HepG2 (cell line): ENCODE results near the gene FAM169A. TPM values are rescaled to one million over a fixed set of nuclear protein-coding genes. Genes with fewer than 3 reads are reported as not detected.

Source experiments
- AGO2 ChIP-seq: fragments of 200-400 bp; formaldehyde crosslinking; optimal IDR thresholded peaks from 2 replicates; pipeline ENCODE3; 2017; ENCODE audit warnings: mild to moderate bottlenecking, low read depth, low read length, moderate library complexity
- ATF7 ChIP-seq, 2 experiments: fragments of 450-650 bp in 1 of 2; sonication (generic) in 1 of 2; formaldehyde crosslinking in 1 of 2; IDR thresholded peaks; 2 replicates each; pipeline versions ENCODE4 v1.4.0 to v1.6.1; 2016 to 2020; ENCODE audit warnings: antibody characterized with exemption in 1 of 2, mild to moderate bottlenecking in 1 of 2, missing genetic modification reagents in 1 of 2
- DNMT1 ChIP-seq: sonication (generic); formaldehyde crosslinking; IDR thresholded peaks from 2 replicates; pipeline ENCODE4 v1.5.1; 2020; ENCODE audit warnings: mild to moderate bottlenecking, missing genetic modification reagents
- HNRNPLL ChIP-seq: fragments of 200-400 bp; formaldehyde crosslinking; IDR thresholded peaks from 2 replicates; pipeline ENCODE4 v1.6.1; 2017; ENCODE audit warnings: mild to moderate bottlenecking, low read depth, low read length; ENCODE audit not compliant: poor library complexity, severe bottlenecking
- HOXA3 ChIP-seq: sonication (generic); formaldehyde crosslinking; IDR thresholded peaks from 2 replicates; pipeline ENCODE4 v1.5.0; 2020; ENCODE audit warnings: missing genetic modification reagents
- KAT7 ChIP-seq: IDR thresholded peaks from 2 replicates; pipeline ENCODE4 v1.6.1; 2018; ENCODE audit warnings: borderline replicate concordance, missing compliant biosample characterization
- KMT2B ChIP-seq: IDR thresholded peaks from 2 replicates; pipeline ENCODE4 v1.6.1; 2016; ENCODE audit warnings: missing genetic modification reagents, missing compliant biosample characterization
- MAZ ChIP-seq, 2 experiments: sonication (generic) in 1 of 2; formaldehyde crosslinking in 1 of 2; IDR thresholded peaks; 2 replicates each; pipeline versions ENCODE4 v1.5.0 to v1.6.1; 2012 to 2020; ENCODE audit warnings: low read depth in 2 of 2, mild to moderate bottlenecking in 2 of 2, borderline replicate concordance in 1 of 2, improper control_type of control experiment in 1 of 2, low read length in 1 of 2, missing genetic modification reagents in 1 of 2, moderate library complexity in 1 of 2
- MED13 ChIP-seq: sonication (generic); formaldehyde crosslinking; IDR thresholded peaks from 2 replicates; pipeline ENCODE4 v1.5.0; 2020; ENCODE audit warnings: missing genetic modification reagents
- POLR2A ChIP-seq, 2 experiments: IDR thresholded peaks; 2 replicates each; pipeline ENCODE4 v1.6.1; 2011; ENCODE audit warnings: low read depth in 2 of 2, low read length in 2 of 2, mild to moderate bottlenecking in 1 of 2, moderate library complexity in 1 of 2; ENCODE audit not compliant: insufficient read depth in 1 of 2
- RBFOX2 ChIP-seq: fragments of 200-400 bp; formaldehyde crosslinking; IDR thresholded peaks from 2 replicates; pipeline ENCODE4 v1.6.1; 2017; ENCODE audit warnings: low read depth, mild to moderate bottlenecking, low read length
- TOE1 ChIP-seq: sonication (generic); formaldehyde crosslinking; IDR thresholded peaks from 2 replicates; pipeline ENCODE4 v1.4.0; 2020; ENCODE audit warnings: mild to moderate bottlenecking, missing genetic modification reagents
- TOPORS ChIP-seq: sonication (generic); formaldehyde crosslinking; IDR thresholded peaks from 2 replicates; pipeline ENCODE4 v1.8.0; 2023; ENCODE audit warnings: mild to moderate bottlenecking, missing genetic modification reagents
- YEATS4 ChIP-seq: sonication (generic); formaldehyde crosslinking; IDR thresholded peaks from 2 replicates; pipeline ENCODE4 v1.4.0; 2020; ENCODE audit warnings: missing genetic modification reagents, borderline replicate concordance
- ZC3H13 ChIP-seq: sonication (generic); formaldehyde crosslinking; IDR thresholded peaks from 2 replicates; pipeline ENCODE4 v1.8.1; 2023; ENCODE audit warnings: mild to moderate bottlenecking, missing genetic modification reagents, moderate library complexity
- ZEB1 ChIP-seq: IDR thresholded peaks from 2 replicates; pipeline ENCODE4 v1.6.1; 2012; ENCODE audit warnings: mild to moderate bottlenecking, low read depth, inconsistent platforms; ENCODE audit not compliant: insufficient replicate concordance
- ZFP37 ChIP-seq: sonication (generic); formaldehyde crosslinking; IDR thresholded peaks from 2 replicates; pipeline ENCODE4 v1.4.0; 2020; ENCODE audit warnings: missing genetic modification reagents, borderline replicate concordance
- ZFP82 ChIP-seq: sonication (generic); formaldehyde crosslinking; IDR thresholded peaks from 2 replicates; pipeline ENCODE4 v1.5.1; 2020; ENCODE audit warnings: mild to moderate bottlenecking, missing genetic modification reagents, borderline replicate concordance
- ZNF30 ChIP-seq: sonication (generic); formaldehyde crosslinking; IDR thresholded peaks from 2 replicates; pipeline ENCODE4 v1.5.0; 2020; ENCODE audit warnings: mild to moderate bottlenecking, missing genetic modification reagents
- ZNF432 ChIP-seq: sonication (generic); formaldehyde crosslinking; IDR thresholded peaks from 2 replicates; pipeline ENCODE4 v1.5.0; 2020; ENCODE audit warnings: missing genetic modification reagents, mild to moderate bottlenecking, borderline replicate concordance
- ZNF563 ChIP-seq: sonication (generic); formaldehyde crosslinking; IDR thresholded peaks from 2 replicates; pipeline ENCODE4 v1.8.0; 2022; ENCODE audit warnings: mild to moderate bottlenecking, moderate library complexity, missing genetic modification reagents
- polyA plus RNA-seq, 8 experiments: library from polyadenylated mRNA; depleted of rRNA in 3 of 8; stranded (reverse) in 7 of 8; unstranded in 1 of 8; fragments of >200 nt; fragmentation: Illumina TruSeq in 4 of 8; extraction: Trizol in 4 of 8; gene quantifications; 2 replicates each; pipeline versions ENCODE4 v1.2.1 to v1.2.3, GENCODE V29; 2011 to 2016; ENCODE audit warnings: low read depth in 4 of 8, missing spikeins in 1 of 8, mixed read lengths in 1 of 8; ENCODE audit not compliant: insufficient read depth in 1 of 8
- total RNA-seq, 5 experiments: library from RNA; depleted of rRNA; stranded (reverse); fragments of >200 nt; fragmentation: Illumina TruSeq; extraction: Trizol; gene quantifications; 2 replicates each; pipeline ENCODE4 v1.2.3, GENCODE V29; 2016; ENCODE audit warnings: low read depth in 1 of 5
- TF ChIP-seq, protein P1 (sequence below): sonication (generic); formaldehyde crosslinking; IDR thresholded peaks from 2 replicates; pipeline ENCODE4 v1.4.0; 2020; ENCODE audit warnings: mild to moderate bottlenecking, missing genetic modification reagents, borderline replicate concordance
- TF ChIP-seq, protein P2 (sequence below): sonication (generic); formaldehyde crosslinking; conservative IDR thresholded peaks from 2 replicates; pipeline ENCODE4 v1.8.0; 2022; ENCODE audit warnings: mild to moderate bottlenecking, moderate library complexity, missing genetic modification reagents
- TF ChIP-seq, protein P3 (sequence below): sonication (generic); formaldehyde crosslinking; IDR thresholded peaks from 2 replicates; pipeline ENCODE4 v1.5.1; 2020; ENCODE audit warnings: mild to moderate bottlenecking, missing genetic modification reagents, moderate library complexity

Gene FAM169A
- total and polyA plus RNA-seq, 2 of the 13 experiments (the other 11 are each of a cell fraction or from before 2014, with no cell fraction given) = 21.1 to 110 TPM

DNA sequence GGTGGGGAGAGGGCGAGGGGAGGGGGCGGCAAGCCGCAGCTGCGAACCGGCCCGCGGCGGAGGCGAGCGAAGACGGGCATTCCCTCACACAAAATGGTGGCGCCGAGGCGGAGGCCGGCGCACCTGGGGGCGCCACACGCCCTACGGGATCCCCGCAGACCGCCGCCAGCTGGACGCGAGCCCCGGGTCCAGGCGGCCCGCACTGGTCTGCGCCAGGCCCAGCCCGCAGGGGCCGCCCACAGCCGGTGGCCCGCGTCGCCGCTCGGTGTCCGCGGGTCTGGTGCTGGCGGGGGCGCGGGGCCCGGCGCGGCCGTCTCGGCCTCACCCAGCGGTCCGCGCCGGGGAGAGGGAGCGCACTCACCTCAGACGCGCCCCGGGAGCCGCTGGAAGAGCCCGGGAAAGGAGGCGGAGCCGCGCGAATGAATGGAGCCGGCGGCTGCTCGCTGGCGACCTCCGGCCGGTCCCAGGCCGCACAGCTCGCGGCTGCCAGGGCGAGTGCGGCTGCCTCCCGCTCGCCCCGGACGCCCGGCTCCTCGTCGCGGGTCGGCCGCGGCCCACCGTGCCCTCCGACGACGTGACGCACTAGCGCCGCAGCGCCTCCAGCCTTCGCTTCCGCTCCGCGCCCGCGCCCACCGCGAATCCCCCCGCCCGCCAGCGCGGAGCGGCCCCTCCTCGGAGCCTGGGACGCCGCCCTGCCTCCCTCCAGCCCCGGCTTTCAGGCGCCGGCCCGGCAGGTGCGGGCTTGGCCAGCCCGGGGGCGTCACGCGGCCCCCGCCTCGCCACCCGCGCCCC, at the start of gene FAM169A (continued):
- TF ChIP-seq ZFP82 (CRISPR knock-in tag) (0 out of 2 replicates have a peak, but pooled peaks have one; percentile 56), ZNF432 (CRISPR knock-in tag) (no peak), ZC3H13 (CRISPR knock-in tag) (0 out of 2 replicates have a peak, but pooled peaks have one; percentile 32), HNRNPLL (no peak), MAZ (IDR thresholded peaks at IDR 0.05; ENCODE audit: borderline replicate concordance, low read depth, low read length) (no peak; the same call in 1 of the 2 replicates), MAZ (CRISPR knock-in tag; IDR thresholded peaks at IDR 0.05; ENCODE audit: low read depth) (no peak), POLR2A (IDR thresholded peaks at IDR 0.05; ENCODE audit: insufficient read depth in 1 of 2, low read depth in 2 of 2, low read length in 2 of 2) (peak in 1 of 2 experiments; percentile 54; a peak in 2 of 4 replicates), KAT7 (CRISPR knock-in tag) (peak; percentile 86; the same call in 1 of the 2 replicates), RBFOX2 (peak; percentile 95), TOPORS (CRISPR knock-in tag) (0 out of 2 replicates have a peak, but pooled peaks have one; percentile 14), ZNF563 (CRISPR knock-in tag) (peak; percentile 59; the same call in 1 of the 2 replicates), TOE1 (CRISPR knock-in tag) (no peak), KMT2B (CRISPR knock-in tag) (no peak; the same call in 1 of the 2 replicates), ZEB1 (peak; percentile 48), ZFP37 (no peak), YEATS4 (CRISPR knock-in tag) (peak; percentile 48; the same call in 1 of the 2 replicates), MED13 (CRISPR knock-in tag) (peak; percentile 62; the same call in 1 of the 2 replicates), DNMT1 (CRISPR knock-in tag) (0 out of 2 replicates have a peak, but pooled peaks have one; percentile 15), AGO2 (peak; percentile 46), ZNF30 (0 out of 2 replicates have a peak, but pooled peaks have one; percentile 34), HOXA3 (0 out of 2 replicates have a peak, but pooled peaks have one; percentile 5), ATF7 (IDR thresholded peaks at IDR 0.05) (no peak), ATF7 (CRISPR knock-in tag; IDR thresholded peaks at IDR 0.05) (no peak)
- TF ChIP-seq, protein P1, sequence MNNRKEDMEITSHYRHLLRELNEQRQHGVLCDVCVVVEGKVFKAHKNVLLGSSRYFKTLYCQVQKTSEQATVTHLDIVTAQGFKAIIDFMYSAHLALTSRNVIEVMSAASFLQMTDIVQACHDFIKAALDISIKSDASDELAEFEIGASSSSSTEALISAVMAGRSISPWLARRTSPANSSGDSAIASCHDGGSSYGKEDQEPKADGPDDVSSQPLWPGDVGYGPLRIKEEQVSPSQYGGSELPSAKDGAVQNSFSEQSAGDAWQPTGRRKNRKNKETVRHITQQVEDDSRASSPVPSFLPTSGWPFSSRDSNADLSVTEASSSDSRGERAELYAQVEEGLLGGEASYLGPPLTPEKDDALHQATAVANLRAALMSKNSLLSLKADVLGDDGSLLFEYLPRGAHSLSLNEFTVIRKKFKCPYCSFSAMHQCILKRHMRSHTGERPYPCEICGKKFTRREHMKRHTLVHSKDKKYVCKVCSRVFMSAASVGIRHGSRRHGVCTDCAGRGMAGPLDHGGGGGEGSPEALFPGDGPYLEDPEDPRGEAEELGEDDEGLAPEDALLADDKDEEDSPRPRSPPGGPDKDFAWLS (CRISPR knock-in tag) = no peak
- TF ChIP-seq, protein P2, sequence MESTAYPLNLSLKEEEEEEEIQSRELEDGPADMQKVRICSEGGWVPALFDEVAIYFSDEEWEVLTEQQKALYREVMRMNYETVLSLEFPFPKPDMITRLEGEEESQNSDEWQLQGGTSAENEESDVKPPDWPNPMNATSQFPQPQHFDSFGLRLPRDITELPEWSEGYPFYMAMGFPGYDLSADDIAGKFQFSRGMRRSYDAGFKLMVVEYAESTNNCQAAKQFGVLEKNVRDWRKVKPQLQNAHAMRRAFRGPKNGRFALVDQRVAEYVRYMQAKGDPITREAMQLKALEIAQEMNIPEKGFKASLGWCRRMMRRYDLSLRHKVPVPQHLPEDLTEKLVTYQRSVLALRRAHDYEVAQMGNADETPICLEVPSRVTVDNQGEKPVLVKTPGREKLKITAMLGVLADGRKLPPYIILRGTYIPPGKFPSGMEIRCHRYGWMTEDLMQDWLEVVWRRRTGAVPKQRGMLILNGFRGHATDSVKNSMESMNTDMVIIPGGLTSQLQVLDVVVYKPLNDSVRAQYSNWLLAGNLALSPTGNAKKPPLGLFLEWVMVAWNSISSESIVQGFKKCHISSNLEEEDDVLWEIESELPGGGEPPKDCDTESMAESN (CRISPR knock-in tag) = peak; percentile 47; the same call in 1 of the 2 replicates
- TF ChIP-seq, protein P3, sequence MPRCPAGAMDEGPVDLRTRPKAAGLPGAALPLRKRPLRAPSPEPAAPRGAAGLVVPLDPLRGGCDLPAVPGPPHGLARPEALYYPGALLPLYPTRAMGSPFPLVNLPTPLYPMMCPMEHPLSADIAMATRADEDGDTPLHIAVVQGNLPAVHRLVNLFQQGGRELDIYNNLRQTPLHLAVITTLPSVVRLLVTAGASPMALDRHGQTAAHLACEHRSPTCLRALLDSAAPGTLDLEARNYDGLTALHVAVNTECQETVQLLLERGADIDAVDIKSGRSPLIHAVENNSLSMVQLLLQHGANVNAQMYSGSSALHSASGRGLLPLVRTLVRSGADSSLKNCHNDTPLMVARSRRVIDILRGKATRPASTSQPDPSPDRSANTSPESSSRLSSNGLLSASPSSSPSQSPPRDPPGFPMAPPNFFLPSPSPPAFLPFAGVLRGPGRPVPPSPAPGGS (CRISPR knock-in tag) = 0 out of 2 replicates have a peak, but pooled peaks have one; percentile 48
